Activated CD4-positive, alpha-beta T cell treated with anti-CD3 and anti-CD28 coated beads, Interleukin-2, amount 50 U/mL, for 4 hours (primary cell): ENCODE data around the gene ARF6.

ENCODE experiments used
- DNase-seq, 2 experiments: peaks; one replicate each; pipeline ENCODE4 v3.0.0-alpha.2; 2020

Gene ARF6

DNA sequence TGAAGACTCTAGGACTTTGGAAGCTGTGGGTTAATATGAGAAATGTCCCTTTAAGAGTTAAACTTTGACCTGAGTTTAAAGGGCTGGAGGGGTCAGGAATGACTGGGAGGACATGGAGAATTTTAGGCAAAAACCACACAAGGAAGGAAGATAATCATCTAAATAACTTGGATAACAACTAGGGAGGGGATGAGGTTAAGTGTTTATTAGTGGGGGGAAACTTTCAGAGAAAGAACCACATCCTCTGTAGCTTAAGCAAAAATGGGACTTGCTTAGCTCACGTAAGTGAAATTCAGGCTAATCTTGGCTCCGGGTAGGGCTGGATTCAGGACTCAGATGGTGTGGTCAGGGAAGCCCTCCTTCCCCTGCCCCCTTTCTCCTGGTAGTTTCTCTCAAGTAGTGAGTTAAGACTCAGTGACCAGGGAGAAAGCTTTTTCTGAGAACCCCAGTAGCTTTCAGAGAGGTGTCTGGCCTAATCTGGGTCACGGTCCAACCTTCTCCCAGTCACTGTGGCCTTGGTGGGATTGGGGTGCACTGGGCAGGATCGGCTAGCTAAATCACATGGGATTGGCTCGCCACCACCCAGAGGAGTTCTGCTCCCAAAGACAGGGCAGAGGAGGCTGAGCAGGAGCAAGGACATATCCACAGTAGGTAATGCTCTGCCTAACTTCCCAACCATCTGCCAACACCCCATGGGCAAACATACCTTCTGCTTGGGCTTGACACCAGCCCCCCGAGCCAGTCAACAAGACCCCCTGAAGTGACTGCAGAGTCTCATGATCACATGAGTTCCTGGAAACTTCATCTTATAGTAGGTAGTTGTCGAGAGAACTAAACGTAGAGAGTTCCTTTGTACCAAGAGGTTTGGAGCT, 52.8 kb downstream of the ARF6 start:
- DNase-seq, result no peak
